Epithelial cell of esophagus (primary cell): ENCODE results near the gene PDS5B.
A peak's percentile ranks its signal among the peaks of the same experiment; 100 is the strongest.

Experiments used
- DNase-seq: peaks from one replicate; pipeline ENCODE4 v3.0.0; 2010; ENCODE audit warnings: low read depth
- H3K4me3 ChIP-seq: 2 replicates; pipeline ENCODE4 v1.5.1; 2011; ENCODE audit warnings: mild to moderate bottlenecking, low read length, control low read depth
- TF ChIP-seq, protein P1 (sequence below): IDR thresholded peaks from 2 replicates; pipeline ENCODE4 v1.5.1; 2011; ENCODE audit warnings: low read depth, mild to moderate bottlenecking, low read length, control low read depth, inconsistent platforms; ENCODE audit not compliant: insufficient read depth; ENCODE audit errors: missing control alignments

Gene PDS5B

DNA sequence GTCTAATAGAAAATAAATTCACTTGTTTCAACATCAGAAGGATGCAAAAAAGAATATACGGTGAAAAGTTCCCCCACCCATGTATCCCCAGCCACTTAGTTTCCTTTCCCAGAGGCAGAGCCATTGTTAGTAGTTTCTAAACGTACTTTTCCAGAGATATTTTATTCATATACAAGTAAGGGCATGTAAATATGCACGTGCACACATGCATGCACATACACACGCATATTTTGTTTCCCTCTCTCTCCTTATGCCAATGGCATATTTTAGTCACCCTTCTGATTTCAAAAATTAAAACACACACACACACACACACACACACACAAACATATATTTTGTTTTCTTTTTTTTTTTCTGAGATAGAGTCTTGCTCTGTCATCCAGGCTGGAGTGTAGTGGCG lies 147.4 kb downstream of the PDS5B start:
- H3K4me3 ChIP-seq, result no peak overlapping the region
- TF ChIP-seq, protein P1, sequence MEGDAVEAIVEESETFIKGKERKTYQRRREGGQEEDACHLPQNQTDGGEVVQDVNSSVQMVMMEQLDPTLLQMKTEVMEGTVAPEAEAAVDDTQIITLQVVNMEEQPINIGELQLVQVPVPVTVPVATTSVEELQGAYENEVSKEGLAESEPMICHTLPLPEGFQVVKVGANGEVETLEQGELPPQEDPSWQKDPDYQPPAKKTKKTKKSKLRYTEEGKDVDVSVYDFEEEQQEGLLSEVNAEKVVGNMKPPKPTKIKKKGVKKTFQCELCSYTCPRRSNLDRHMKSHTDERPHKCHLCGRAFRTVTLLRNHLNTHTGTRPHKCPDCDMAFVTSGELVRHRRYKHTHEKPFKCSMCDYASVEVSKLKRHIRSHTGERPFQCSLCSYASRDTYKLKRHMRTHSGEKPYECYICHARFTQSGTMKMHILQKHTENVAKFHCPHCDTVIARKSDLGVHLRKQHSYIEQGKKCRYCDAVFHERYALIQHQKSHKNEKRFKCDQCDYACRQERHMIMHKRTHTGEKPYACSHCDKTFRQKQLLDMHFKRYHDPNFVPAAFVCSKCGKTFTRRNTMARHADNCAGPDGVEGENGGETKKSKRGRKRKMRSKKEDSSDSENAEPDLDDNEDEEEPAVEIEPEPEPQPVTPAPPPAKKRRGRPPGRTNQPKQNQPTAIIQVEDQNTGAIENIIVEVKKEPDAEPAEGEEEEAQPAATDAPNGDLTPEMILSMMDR, result no peak
- DNase-seq, result peak; percentile 79

DNA sequence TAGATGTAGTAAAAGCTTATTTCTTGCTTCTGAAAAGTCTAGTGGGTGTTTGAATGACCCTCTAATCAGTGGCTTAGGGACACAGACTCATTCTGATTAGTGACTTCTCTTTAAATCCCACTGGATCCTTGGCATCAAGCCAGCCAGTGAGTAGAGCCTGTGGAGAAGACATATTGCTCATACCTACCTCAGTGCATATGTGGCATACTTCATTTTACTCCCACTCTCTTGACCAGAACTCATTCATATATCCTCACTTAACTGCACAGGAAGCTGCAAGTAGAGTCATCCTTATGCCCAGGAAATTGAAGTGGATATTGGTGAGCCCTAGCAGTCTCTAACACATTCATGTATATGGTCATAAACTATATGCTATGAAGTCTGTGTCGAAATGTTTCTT lies 148.3 kb downstream of the PDS5B start:
- TF ChIP-seq, protein P1, result no peak
- DNase-seq, result peak; percentile 90
- no peak overlapping the region for H3K4me3 ChIP-seq

DNA sequence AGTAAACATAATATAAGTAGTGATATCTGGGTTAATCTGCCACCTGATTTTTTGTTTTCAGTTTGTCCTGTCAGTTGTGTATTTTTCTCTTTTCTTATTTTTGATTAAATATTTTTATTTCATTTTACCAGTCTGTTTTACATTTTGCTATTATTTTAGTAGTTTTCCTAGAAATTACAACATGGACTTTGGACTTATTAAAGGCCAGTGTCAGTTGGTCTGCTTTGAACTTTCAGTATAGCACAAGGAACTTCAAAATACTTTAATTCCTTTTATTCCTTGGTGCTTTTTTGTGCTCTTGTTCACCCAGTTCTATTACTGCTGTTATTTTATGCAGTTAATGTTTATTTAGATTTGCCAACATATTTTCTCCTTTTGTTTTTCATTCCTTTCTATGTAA lies 149.6 kb downstream of the PDS5B start:
- TF ChIP-seq, protein P1, result no peak
- H3K4me3 ChIP-seq, result no peak overlapping the region
- no peak for DNase-seq

DNA sequence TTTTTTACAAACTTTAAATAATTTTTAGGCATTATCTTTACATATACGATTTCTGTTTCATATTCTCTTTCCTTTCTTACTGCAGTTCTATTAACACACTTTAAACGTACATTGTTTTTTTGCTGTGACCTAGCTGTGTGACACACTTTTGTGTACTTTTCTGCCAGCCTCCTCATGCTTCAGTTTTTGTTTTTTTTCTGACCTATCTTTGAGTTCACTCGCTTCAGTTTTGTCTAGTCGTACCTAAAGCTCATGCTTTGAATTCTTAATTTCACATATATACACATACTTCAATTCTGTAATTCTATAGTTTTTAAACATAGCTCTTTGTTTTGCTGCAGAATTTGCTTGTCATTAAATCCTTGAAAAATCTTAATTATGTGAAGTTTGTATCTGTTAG lies 150.4 kb downstream of the PDS5B start:
- no peak for DNase-seq
- no peak overlapping the region for H3K4me3 ChIP-seq

DNA sequence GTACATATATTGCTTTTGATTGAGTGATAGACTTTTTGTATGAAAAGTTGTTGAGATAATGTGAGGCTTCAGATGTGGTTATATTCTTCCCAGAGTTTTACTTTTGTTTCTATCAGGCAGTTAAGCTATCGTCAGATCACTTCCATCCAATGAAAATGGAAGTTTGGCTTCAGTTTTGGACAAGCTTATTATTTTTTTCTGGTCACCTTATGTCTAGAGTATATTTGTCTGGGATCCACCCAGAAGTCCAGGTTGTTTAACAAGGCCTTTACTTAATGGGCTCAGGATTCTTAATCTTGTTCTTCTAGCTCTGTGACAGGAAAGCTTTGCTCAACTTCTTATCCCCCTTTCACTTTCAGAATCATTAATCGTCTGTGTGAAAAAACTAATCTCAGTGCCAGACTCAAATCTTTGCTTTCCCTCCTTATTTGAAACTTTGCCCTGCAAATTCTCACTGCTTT lies 150.9 kb downstream of the PDS5B start:
- no peak overlapping the region for H3K4me3 ChIP-seq
- no peak for DNase-seq

More for the DNA sequence above, 150.4 kb downstream of the PDS5B start:
- TF ChIP-seq, protein P1, result no peak

DNA sequence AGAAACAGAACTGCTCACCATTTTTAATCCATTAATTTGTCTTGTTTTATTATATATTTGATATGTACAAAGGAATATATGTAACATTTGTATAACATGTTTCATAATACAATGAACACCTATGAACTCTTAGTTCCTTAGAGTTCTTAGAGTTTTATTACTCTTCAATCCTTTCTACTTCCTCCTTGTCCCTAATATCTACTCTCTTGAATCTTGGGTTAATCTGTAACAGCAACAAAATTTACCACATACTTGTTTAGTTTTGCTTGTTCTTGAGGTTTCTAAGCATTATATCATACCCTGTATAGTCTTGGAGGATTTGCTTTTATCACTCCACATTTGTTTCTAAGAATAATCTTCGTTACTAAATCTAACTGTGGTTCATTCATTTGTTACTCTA lies 151.4 kb downstream of the PDS5B start:
- no peak for DNase-seq
- TF ChIP-seq, protein P1, result no peak
- H3K4me3 ChIP-seq, result no peak overlapping the region

More for the DNA sequence above, 150.9 kb downstream of the PDS5B start:
- TF ChIP-seq, protein P1, result no peak

DNA sequence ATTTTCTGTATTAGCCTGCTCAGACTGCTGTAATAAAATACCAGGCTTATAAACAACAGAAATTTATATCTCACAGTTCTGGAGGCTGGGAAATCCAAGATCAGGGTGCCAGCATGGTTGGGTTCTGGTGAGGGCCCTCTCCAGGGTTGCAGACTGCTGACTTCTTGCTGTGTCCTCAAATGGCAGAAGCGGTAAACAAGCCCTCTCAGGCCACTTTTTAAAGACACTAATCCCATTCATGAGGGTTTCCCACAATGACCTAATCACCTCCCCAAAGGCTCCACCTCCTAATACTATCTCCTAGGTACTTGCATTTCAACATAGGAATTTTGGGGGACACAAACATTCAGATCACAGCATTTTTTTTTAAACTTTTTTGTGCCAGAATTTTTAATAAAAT lies 159.3 kb downstream of the PDS5B start:
- no peak overlapping the region for H3K4me3 ChIP-seq
- no peak for DNase-seq
- TF ChIP-seq, protein P1, result no peak
